Mammary microvascular endothelial cell (primary cell): ENCODE measurements around the gene ZNF426. TPM values are rescaled to one million over a fixed set of nuclear protein-coding genes. Genes with fewer than 3 reads are reported as not detected.

Experiments used
- total RNA-seq: library from RNA; depleted of rRNA; stranded (reverse); fragments of >200 nt; gene quantifications from 2 replicates; pipeline ENCODE4 v1.2.3, GENCODE V29; 2015

Gene ZNF426
- 6.6 and 9.2 TPM in 2 replicates for total RNA-seq

DNA sequence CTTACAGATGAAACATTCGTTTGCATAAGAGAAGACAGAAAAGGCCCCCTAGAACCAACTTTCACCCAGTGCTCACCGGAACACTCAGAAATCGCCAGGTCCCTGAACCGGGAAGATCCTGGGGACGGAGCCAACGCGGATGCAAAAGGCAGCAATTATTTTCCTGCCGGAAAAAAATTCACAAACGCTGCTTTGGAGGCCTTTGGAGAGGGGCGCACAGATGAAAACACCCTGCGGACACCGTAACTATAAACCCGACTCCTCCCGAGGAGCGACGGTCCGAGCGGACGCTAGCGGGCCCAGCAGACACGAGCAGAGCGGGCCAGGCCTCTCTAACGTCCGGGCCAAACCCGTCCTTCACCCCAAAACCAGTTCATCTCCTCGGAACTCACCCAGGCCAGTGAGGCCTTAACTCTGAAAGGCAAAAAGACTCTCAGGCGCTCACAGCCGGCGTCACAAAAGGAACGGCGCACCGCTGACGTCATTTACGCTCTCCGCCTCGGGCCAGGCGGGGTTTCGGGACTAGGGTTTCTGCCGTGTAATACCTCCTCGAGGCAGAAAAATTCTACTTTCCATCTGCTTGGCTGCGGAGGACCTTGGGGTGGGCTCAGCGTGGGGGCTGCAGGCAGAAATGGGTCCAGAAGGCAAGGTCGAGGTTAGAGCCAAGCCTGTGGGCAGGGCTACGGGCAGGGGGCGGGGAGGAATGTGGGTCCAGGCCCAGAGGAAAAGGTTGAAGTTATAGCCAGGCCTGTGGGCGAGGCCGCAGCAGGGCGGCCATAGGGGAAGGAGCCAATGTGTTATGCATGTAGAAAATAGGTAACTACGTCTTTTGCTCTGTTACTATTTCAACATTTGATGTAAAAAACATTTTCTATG, at the start of gene ZNF426:
TSS of gene ZNF426 (minus strand) at position 463 of the 876 bp plus-strand sequence. CDS start 2,413 bp downstream, outside the sequence.

GRCh38 chr19:9584073-9584833, 45.8 kb upstream of the ZNF426 start, which contains the start of gene ZNF121:
ZNF121 (minus strand) TSS chr19:9584504; CDS start chr19:9568097, 16,407 bp downstream.

GRCh38 chr19:9498183-9498902, 40.1 kb downstream of the ZNF426 start, which contains the start of gene ZNF560:
ZNF560 (minus strand) TSS chr19:9498616; CDS start chr19:9475313, 23,303 bp downstream.

Other genes with a start within 250 kb of the ZNF426 start
- gene ZNF699, start 228.8 kb downstream of the ZNF426 start, total RNA-seq = 2.6 and 5.8 TPM in 2 replicates
- 6.5 and 6.9 TPM in 2 replicates for gene ZNF559, start 214.5 kb downstream of the ZNF426 start, total RNA-seq
- 0.15 and 2.0 TPM in 2 replicates for gene ZNF177, start 175.6 kb downstream of the ZNF426 start, total RNA-seq
- gene ZNF266, start 103.1 kb downstream of the ZNF426 start, total RNA-seq = 8.9 and 9.1 TPM in 2 replicates
- not detected in 2 replicates for gene ZNF560, start 40.0 kb downstream of the ZNF426 start, total RNA-seq
- 15.1 and 15.3 TPM in 2 replicates for gene ZNF121, start 45.9 kb upstream of the ZNF426 start, total RNA-seq
- gene ZNF561, start 82.6 kb upstream of the ZNF426 start, total RNA-seq = 24.5 and 31.6 TPM in 2 replicates
- gene ZNF562, start 136.5 kb upstream of the ZNF426 start, total RNA-seq = 18.9 and 22.8 TPM in 2 replicates
- gene ZNF846, start 230.1 kb upstream of the ZNF426 start, total RNA-seq = 2.5 and 3.2 TPM in 2 replicates